OCI-LY1 (cell line): Measurements from ENCODE around the gene EPHA2.

Source experiments
- H2AFZ ChIP-seq: fragments of 200-600 bp; sonication (generic), shearing (Covaris generic); 2 replicates; pipeline ENCODE4 v1.6.0; 2014; ENCODE audit warnings: antibody characterized with exemption, mild to moderate bottlenecking, low read length
- H3F3A ChIP-seq: fragments of 200-600 bp; sonication (generic), shearing (Covaris generic); 2 replicates; pipeline ENCODE4 v1.6.0; 2014; ENCODE audit warnings: mild to moderate bottlenecking, antibody characterized with exemption, low read length, moderate library complexity; ENCODE audit not compliant: insufficient read depth
- H3K27ac ChIP-seq: fragments of 200-600 bp; sonication (generic); 2 replicates; pipeline ENCODE4 v1.5.1; 2014; ENCODE audit warnings: low read length, mixed run types, mild to moderate bottlenecking, low read depth; ENCODE audit not compliant: poor library complexity, severe bottlenecking
- H3K27me3 ChIP-seq: fragments of 200-600 bp; sonication (generic); 2 replicates; pipeline ENCODE4 v1.6.0; 2014; ENCODE audit warnings: antibody characterized with exemption, mild to moderate bottlenecking, low read length, moderate library complexity; ENCODE audit not compliant: insufficient read depth
- H3K36me3 ChIP-seq: fragments of 200-600 bp; sonication (generic); 2 replicates; pipeline ENCODE4 v1.6.1; 2014; ENCODE audit warnings: mild to moderate bottlenecking, antibody characterized with exemption, low read length, moderate library complexity, mixed read lengths; ENCODE audit not compliant: insufficient read depth
- H3K4me1 ChIP-seq: fragments of 200-600 bp; sonication (generic); 2 replicates; pipeline ENCODE4 v1.5.1; 2014; ENCODE audit warnings: mild to moderate bottlenecking, low read length, moderate library complexity; ENCODE audit not compliant: insufficient read depth, severe bottlenecking
- H3K4me2 ChIP-seq: fragments of 200-600 bp; sonication (generic), shearing (Covaris generic); 2 replicates; pipeline ENCODE4 v1.6.1; 2014; ENCODE audit warnings: low read length
- H3K4me3 ChIP-seq: fragments of 200-600 bp; sonication (generic); 2 replicates; pipeline ENCODE4 v1.5.1; 2014; ENCODE audit warnings: low read length, low read depth, mild to moderate bottlenecking, mixed read lengths; ENCODE audit not compliant: poor library complexity, severe bottlenecking
- H3K79me2 ChIP-seq: fragments of 200-600 bp; shearing (Covaris generic); 2 replicates; pipeline ENCODE4 v1.6.1; 2016; ENCODE audit warnings: mixed run types, low read length, mixed read lengths; ENCODE audit not compliant: insufficient read depth
- H3K9ac ChIP-seq: fragments of 200-600 bp; sonication (generic), shearing (Covaris generic); 2 replicates; pipeline ENCODE4 v1.6.1; 2014; ENCODE audit warnings: mild to moderate bottlenecking, low read length, mixed read lengths
- H3K9me2 ChIP-seq: fragments of 200-600 bp; sonication (generic), shearing (Covaris generic); 2 replicates; pipeline ENCODE4 v1.6.1; 2014; ENCODE audit warnings: low read depth, mild to moderate bottlenecking, low read length, mixed read lengths
- H3K9me3 ChIP-seq: fragments of 200-600 bp; shearing (Covaris generic); 2 replicates; pipeline ENCODE4 v1.6.1; 2014; ENCODE audit warnings: low read length, mixed read lengths
- H4K20me1 ChIP-seq: fragments of 200-600 bp; sonication (generic), shearing (Covaris generic); 2 replicates; pipeline ENCODE4 v1.6.0; 2016; ENCODE audit warnings: mild to moderate bottlenecking, low read length; ENCODE audit not compliant: insufficient read depth
- CTCF ChIP-seq: fragments of 200-600 bp; sonication (generic), shearing (Covaris generic); IDR thresholded peaks from 2 replicates; pipeline ENCODE4 v1.5.1; 2017; ENCODE audit warnings: mild to moderate bottlenecking, antibody characterized with exemption, low read length, moderate library complexity, mixed read lengths
- EZH2 ChIP-seq: fragments of 200-600 bp; sonication (generic), shearing (Covaris generic); IDR thresholded peaks from 2 replicates; pipeline ENCODE4 v1.8.0; 2017; ENCODE audit warnings: borderline replicate concordance, mixed run types, mild to moderate bottlenecking, antibody characterized with exemption, low read length, moderate library complexity, mixed read lengths

Gene EPHA2

DNA sequence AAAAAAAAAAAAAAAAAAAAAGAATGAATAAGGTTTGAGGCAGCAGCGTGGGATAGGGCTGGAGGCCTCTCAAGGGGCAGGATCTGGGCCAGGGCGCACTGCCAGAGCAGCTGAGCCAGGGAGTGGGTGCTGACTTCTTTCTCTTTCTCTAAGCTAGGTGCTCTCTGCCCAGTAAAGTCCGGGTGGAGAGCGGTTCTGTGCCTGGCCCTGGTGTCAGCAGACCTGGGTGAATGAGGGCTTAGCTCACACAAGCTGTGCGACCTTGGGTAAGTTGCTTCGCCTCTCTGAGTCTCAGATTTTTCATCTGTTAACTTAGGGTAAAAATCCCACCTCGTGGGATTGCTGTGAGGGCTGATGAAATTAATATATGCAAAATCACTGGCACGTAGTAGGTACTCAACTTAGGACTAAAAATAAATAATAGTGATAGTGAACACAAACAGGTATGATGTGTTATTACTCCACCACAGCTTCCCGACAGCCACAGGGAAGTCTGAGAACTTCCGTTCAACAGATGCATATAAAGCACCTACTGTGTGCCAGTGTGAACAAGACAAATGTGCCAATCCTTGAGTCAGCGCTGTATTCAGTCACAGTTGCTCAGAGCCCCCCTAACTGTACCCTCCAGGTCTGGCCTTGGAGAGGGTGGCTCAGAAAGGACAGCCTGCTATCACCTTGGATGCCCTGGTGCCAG is 80.4 kb downstream of the EPHA2 start:
- Histone ChIP-seq H3K27me3 (peaks cover 5% of the 10 kb centered on the region; the same call in 1 of the 2 replicates), H3K9me2 (no peaks in the 10 kb centered on the region), H3K4me2 (no peak overlapping the region), H3K4me1 (peaks cover 22% of the 10 kb centered on the region), H3K36me3 (no peaks in the 10 kb centered on the region), H3K9me3 (no peaks in the 10 kb centered on the region), H3K9ac (no peak overlapping the region), H3K27ac (no peak overlapping the region), H3F3A (no peaks in the 10 kb centered on the region), H3K79me2 (no peaks in the 10 kb centered on the region), H4K20me1 (no peaks in the 10 kb centered on the region), H2AFZ (no peak overlapping the region), H3K4me3 (no peak overlapping the region)
- no peak for TF ChIP-seq CTCF
- no peak for TF ChIP-seq EZH2
